SU-DHL-6 (cell line): ENCODE measurements around the gene CHSY1.
A peak's percentile ranks its signal among the peaks of the same experiment; 100 is the strongest.

ENCODE experiments used
- H2AFZ ChIP-seq: fragments of 200-600 bp; sonication (generic); 2 replicates; pipeline ENCODE4 v1.6.1; 2014; ENCODE audit warnings: low read depth, mild to moderate bottlenecking, moderate library complexity, mixed read lengths, antibody characterized with exemption, low read length; ENCODE audit not compliant: severe bottlenecking
- H3F3A ChIP-seq: fragments of 200-600 bp; shearing (Covaris generic); 2 replicates; pipeline ENCODE4 v1.6.0; 2016; ENCODE audit warnings: antibody characterized with exemption, mild to moderate bottlenecking; ENCODE audit not compliant: insufficient read depth
- H3K27ac ChIP-seq: fragments of 200-600 bp; sonication (generic); 2 replicates; pipeline ENCODE4 v1.5.1; 2016; ENCODE audit warnings: low read depth, mild to moderate bottlenecking, low read length, moderate library complexity, mixed read lengths
- H3K27me3 ChIP-seq: fragments of 200-600 bp; sonication (generic), shearing (Covaris generic); 2 replicates; pipeline ENCODE4 v1.6.0; 2014; ENCODE audit warnings: mild to moderate bottlenecking, low read length
- H3K36me3 ChIP-seq: fragments of 200-600 bp; sonication (generic); 2 replicates; pipeline ENCODE4 v1.6.1; 2014; ENCODE audit warnings: mild to moderate bottlenecking, low read length, mixed read lengths
- H3K4me2 ChIP-seq: fragments of 300-600, 200-600 bp; shearing (Covaris generic), sonication (generic); 2 replicates; pipeline ENCODE4 v1.6.0; 2014; ENCODE audit warnings: low read length, low read depth, mild to moderate bottlenecking; ENCODE audit not compliant: poor library complexity, severe bottlenecking
- H3K4me3 ChIP-seq: fragments of 200-600 bp; sonication (generic); 2 replicates; pipeline ENCODE4 v1.5.1; 2014; ENCODE audit warnings: antibody characterized with exemption, low read length, mild to moderate bottlenecking, mixed read lengths; ENCODE audit not compliant: insufficient read depth, poor library complexity, severe bottlenecking
- H3K79me2 ChIP-seq: fragments of 200-600 bp; sonication (generic); 2 replicates; pipeline ENCODE4 v1.6.1; 2014; ENCODE audit warnings: mild to moderate bottlenecking, low read length, moderate library complexity; ENCODE audit not compliant: insufficient read depth
- H3K9ac ChIP-seq: fragments of 200-600 bp; sonication (generic); 2 replicates; pipeline ENCODE4 v1.7.0; 2014; ENCODE audit warnings: mild to moderate bottlenecking, low read length
- H3K9me2 ChIP-seq: fragments of 200-600 bp; sonication (generic); replicated peaks from 2 replicates; pipeline ENCODE4 v1.6.1; 2014; ENCODE audit warnings: low read length; ENCODE audit not compliant: insufficient read depth
- H3K9me3 ChIP-seq: fragments of 200-600 bp; sonication (generic); 2 replicates; pipeline ENCODE4 v1.6.1; 2014; ENCODE audit warnings: low read length, mixed read lengths; ENCODE audit not compliant: insufficient read depth
- H4K20me1 ChIP-seq: fragments of 200-600 bp; sonication (generic); 2 replicates; pipeline ENCODE4 v1.6.1; 2014; ENCODE audit warnings: low read depth, mild to moderate bottlenecking, antibody characterized with exemption, low read length, moderate library complexity, mixed read lengths
- CTCF ChIP-seq: fragments of 200-600 bp; sonication (generic); IDR thresholded peaks from one replicate; pipeline ENCODE4 v1.5.1; 2017; ENCODE audit warnings: antibody characterized with exemption, mild to moderate bottlenecking, low read length, moderate library complexity; ENCODE audit not compliant: insufficient read depth, poor library complexity, severe bottlenecking
- EZH2phosphoT487 ChIP-seq: fragments of 200-600 bp; sonication (generic), shearing (Covaris generic); conservative IDR thresholded peaks from 2 replicates; pipeline ENCODE4 v1.6.1; 2018; ENCODE audit warnings: mild to moderate bottlenecking, antibody characterized with exemption, low read length, moderate library complexity, mixed read lengths

CHSY1 gene

GRCh38 chr15:101250873-101251829 is 697 bp downstream of the CHSY1 start:
- H2AFZ ChIP-seq, result no peak overlapping the region
- no peak overlapping the region; the same call in 1 of the 2 replicates for H3K27ac ChIP-seq
- H3F3A ChIP-seq, result peaks cover 11% of the 10 kb centered on the region
- no peaks in the 10 kb centered on the region for H3K9me3 ChIP-seq
- peaks cover 24% of the 10 kb centered on the region for H3K79me2 ChIP-seq
- H3K9ac ChIP-seq, result peak overlapping the region; percentile 64
- no peaks in the 10 kb centered on the region for H3K27me3 ChIP-seq
- no peaks in the 10 kb centered on the region for H3K36me3 ChIP-seq
- peak overlapping the region; percentile 76 for H3K4me2 ChIP-seq
- TF ChIP-seq EZH2phosphoT487 (no peak), CTCF (no peak)
- peak overlapping the region; percentile 77 for H3K4me3 ChIP-seq
- 0 out of 2 replicates have a peak, but pooled peaks cover 4% of the 10 kb centered on the region for H4K20me1 ChIP-seq
- H3K9me2 ChIP-seq, result no peaks in the 10 kb centered on the region

GRCh38 chr15:101250341-101250831 is 1.5 kb downstream of the CHSY1 start:
- peak overlapping the region; percentile 66 for H3K4me2 ChIP-seq
- no peaks in the 10 kb centered on the region for H3K9me3 ChIP-seq
- H3K9me2 ChIP-seq, result no peaks in the 10 kb centered on the region
- no peak overlapping the region for H3K27ac ChIP-seq
- H3F3A ChIP-seq, result peaks cover 10% of the 10 kb centered on the region
- peaks cover 9% of the 10 kb centered on the region; the same call in 1 of the 2 replicates for H4K20me1 ChIP-seq
- peaks cover 31% of the 10 kb centered on the region for H3K79me2 ChIP-seq
- H3K4me3 ChIP-seq, result peak overlapping the region; percentile 53
- H2AFZ ChIP-seq, result no peak overlapping the region
- H3K36me3 ChIP-seq, result no peaks in the 10 kb centered on the region
- peak overlapping the region; percentile 64 for H3K9ac ChIP-seq
- TF ChIP-seq CTCF (no peak), EZH2phosphoT487 (no peak)
- H3K27me3 ChIP-seq, result no peaks in the 10 kb centered on the region

- Histone ChIP-seq H3K4me2 (no peak overlapping the region), H3K79me2 (peaks cover 52% of the 10 kb centered on the region), H3K27ac (no peak overlapping the region), H3K9me3 (no peaks in the 10 kb centered on the region), H3K4me3 (no peak overlapping the region), H3K27me3 (no peaks in the 10 kb centered on the region), H3F3A (peaks cover 14% of the 10 kb centered on the region), H3K36me3 (no peaks in the 10 kb centered on the region), H3K9me2 (no peaks in the 10 kb centered on the region), H2AFZ (no peak overlapping the region), H3K9ac (no peak overlapping the region), H4K20me1 (peaks cover 9% of the 10 kb centered on the region; the same call in 1 of the 2 replicates)
- no peak for TF ChIP-seq CTCF
- no peak for TF ChIP-seq EZH2phosphoT487
Observed at GRCh38 chr15:101248274-101248673, 3.6 kb downstream of the CHSY1 start.
